GM18870 (cell line): ENCODE data around the gene FGFRL1.

Source experiments
- ATAC-seq: cut with Tn5 transposase; IDR thresholded peaks from one replicate; pipeline ENCODE4 v1.9.1; 2021; ENCODE audit warnings: moderate library complexity; ENCODE audit not compliant: unreplicated experiment

FGFRL1 gene

GRCh38 chr4:1062419-1062818 lies 51.0 kb downstream of the FGFRL1 start:
- ATAC-seq: no peak

DNA sequence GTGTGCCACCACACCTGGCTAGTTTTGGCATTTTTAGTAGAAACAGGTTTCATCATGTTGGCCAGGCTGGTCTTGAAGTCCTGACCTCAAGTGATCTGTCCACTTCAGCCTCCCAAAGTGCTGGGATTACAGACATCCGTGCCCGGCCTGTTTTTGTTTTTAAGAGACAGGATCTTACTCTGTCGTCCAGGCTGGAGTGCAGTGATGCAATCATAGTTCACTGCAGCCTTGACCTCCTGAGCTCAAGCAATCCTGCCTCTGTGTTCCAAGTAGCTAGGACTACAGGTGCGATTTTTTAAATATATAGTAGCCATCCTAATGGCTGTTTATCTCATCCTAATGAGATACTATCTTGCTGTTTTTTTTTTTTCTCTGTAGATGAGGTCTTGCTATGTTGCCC lies 54.3 kb downstream of the FGFRL1 start:
- no peak for ATAC-seq

DNA sequence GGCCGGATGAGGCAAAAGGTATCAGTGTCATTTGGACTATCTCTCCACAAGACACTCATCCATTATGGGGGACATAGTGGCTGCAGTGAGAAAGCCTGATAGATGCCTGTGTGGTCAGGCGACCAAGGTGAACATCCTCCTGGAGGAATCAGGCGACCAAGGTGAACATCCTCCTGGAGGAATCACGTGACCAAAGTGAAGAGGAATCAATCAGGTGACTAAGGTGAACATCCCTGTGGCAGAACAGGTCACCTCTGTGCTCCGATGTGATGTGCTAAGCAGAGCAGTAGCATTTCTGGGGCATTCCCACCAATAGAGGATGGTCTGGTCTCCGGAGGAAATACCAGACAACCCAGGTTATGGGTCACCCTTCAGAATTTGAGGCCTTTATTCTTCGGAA lies 58.0 kb downstream of the FGFRL1 start:
- ATAC-seq: no peak

GRCh38 chr4:1072830-1073446 lies 61.5 kb downstream of the FGFRL1 start:
- no peak for ATAC-seq

GRCh38 chr4:1074077-1074476 lies 62.7 kb downstream of the FGFRL1 start:
- ATAC-seq: no peak

DNA sequence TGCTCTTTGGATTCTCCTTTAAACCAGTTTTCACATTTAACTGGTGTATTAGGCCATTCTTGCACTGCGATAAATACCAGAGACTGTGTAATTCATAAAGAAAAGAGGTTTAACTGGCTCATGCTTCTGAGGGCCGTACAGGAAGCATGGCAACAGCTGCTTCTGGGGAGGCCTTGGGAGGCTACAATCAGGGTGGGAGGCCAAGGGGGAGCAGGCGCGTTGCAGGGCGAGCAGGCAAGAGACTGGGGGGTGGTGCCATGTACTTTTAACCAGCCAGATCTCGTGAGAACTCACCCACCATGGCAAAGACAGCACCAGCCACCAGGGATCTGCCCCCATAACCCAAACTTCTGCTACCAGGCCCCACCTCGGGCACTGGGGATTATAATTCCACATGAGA lies 63.8 kb downstream of the FGFRL1 start:
- ATAC-seq: no peak

- ATAC-seq: no peak
Observed at GRCh38 chr4:1075809-1076699, 64.6 kb downstream of the FGFRL1 start.
